Dedifferentiated amniotic fluid mesenchymal stem cell (primary cell): ENCODE data around the gene PCDHGA12.
"Not testable (repeated sequence)": the region's sequence is repeated elsewhere in the genome, so short reads cannot be mapped to it uniquely, and the experiment has no call there.

ENCODE experiments used
- DNase-seq: peaks from one replicate; pipeline ENCODE4 v3.0.0-alpha.2; 2016; ENCODE audit errors: extremely low spot score

Gene PCDHGA12

GRCh38 chr5:141430332-141431113 is at the start of gene PCDHGA12:
PCDHGA12 (plus strand) TSS chr5:141430507; CDS start chr5:141430760, 253 bp downstream.
- no peak for DNase-seq

- DNase-seq = no peak
Measured at GRCh38 chr5:141382469-141383294, 47.6 kb upstream of the PCDHGA12 start, which contains the start of gene PCDHGA7. PCDHGA7 (plus strand) TSS chr5:141382742; CDS start chr5:141382900, 158 bp downstream.

GRCh38 chr5:141383345-141383744 is 47.0 kb upstream of the PCDHGA12 start:
- no peak for DNase-seq

- DNase-seq = no peak
Measured at GRCh38 chr5:141384471-141385267, 45.6 kb upstream of the PCDHGA12 start.

GRCh38 chr5:141387557-141388311 is 42.6 kb upstream of the PCDHGA12 start, which contains the start of gene PCDHGB4:
PCDHGB4 (plus strand) TSS chr5:141387698; CDS start chr5:141387885, 187 bp downstream.
- DNase-seq = not testable (repeated sequence)

GRCh38 chr5:141388661-141389060 is 41.6 kb upstream of the PCDHGA12 start:
- no peak for DNase-seq

- DNase-seq = no peak
Measured at GRCh38 chr5:141389153-141390042, 40.9 kb upstream of the PCDHGA12 start.

- DNase-seq = no peak
Measured at GRCh38 chr5:141392429-141393198, 37.7 kb upstream of the PCDHGA12 start, which contains the start of gene PCDHGA8. PCDHGA8 (plus strand) TSS chr5:141392633; CDS start chr5:141392814, 181 bp downstream.

- DNase-seq = no peak
Measured at GRCh38 chr5:141393267-141393666, 37.0 kb upstream of the PCDHGA12 start.

GRCh38 chr5:141394401-141395187 is 35.7 kb upstream of the PCDHGA12 start:
- not testable (repeated sequence) for DNase-seq

GRCh38 chr5:141397756-141398551 is 32.4 kb upstream of the PCDHGA12 start, which contains the start of gene PCDHGB5:
PCDHGB5 (plus strand) TSS chr5:141397947; CDS start chr5:141398128, 181 bp downstream.
- not testable (repeated sequence) for DNase-seq

GRCh38 chr5:141398608-141399007 is 31.7 kb upstream of the PCDHGA12 start:
- no peak for DNase-seq

GRCh38 chr5:141399555-141400258 is 30.6 kb upstream of the PCDHGA12 start:
- DNase-seq = no peak

GRCh38 chr5:141402553-141403243 is 27.6 kb upstream of the PCDHGA12 start, which contains the start of gene PCDHGA9:
PCDHGA9 (plus strand) TSS chr5:141402778; CDS start chr5:141402953, 175 bp downstream.
- DNase-seq = no peak

- no peak for DNase-seq
Measured at GRCh38 chr5:141403387-141403786, 26.9 kb upstream of the PCDHGA12 start.
